ENCODE results near the gene WDPCP.
"Not testable (repeated sequence)": the region's sequence is repeated elsewhere in the genome, so short reads cannot be mapped to it uniquely, and the experiment has no call there.

Gene WDPCP

DNA sequence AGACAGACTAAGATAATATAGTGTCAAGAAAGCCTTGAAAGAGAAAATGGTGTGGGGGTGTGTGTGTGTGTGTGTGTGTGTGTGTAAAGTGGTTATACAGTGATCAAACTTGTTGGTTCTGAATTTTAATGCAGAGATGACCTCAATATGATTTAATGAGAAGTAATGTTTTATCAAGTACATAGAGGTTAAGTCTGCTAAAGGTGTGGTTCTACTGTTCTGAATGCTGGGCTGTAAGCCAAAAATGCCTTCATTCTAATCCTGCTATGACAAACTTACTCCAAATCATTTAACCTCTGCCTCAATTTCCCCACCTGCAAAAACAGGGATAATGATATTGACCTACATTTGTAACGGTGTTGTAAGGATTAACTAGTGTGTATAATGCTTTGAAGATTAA is 87.9 kb downstream of the WDPCP start:
- Mint-ChIP-seq H3K4me1 (ENCODE audit: low read depth) (peaks cover 12% of the 10 kb centered on the region), H3K9me3 (no peaks in the 10 kb centered on the region), H3K27ac (no peak overlapping the region), H3K4me3 (no peak overlapping the region), H3K27me3 (no peaks in the 10 kb centered on the region), H3K36me3 (ENCODE audit: low read depth) (no peaks in the 10 kb centered on the region)
- intact Hi-C loops (cut with micrococcal nuclease) = no loop called here

DNA sequence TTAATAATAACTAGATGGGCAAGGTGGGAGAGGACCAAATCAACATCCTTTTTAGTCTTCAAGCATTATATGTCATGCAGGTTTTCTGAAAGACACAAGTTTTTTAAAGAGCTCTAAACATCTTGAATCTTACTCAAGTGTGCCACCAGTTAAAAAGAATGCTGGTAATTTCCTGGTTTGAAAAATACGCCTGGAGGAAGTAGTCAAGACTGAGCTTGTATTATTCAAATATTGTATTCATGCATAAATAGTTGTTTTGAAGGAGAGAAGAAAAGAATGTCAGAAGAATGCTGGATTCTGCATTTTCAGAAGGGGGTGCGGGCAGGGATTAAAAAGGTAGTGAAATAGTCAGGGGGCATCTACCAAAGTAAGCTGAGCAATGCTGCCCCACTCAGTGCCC is 90.7 kb downstream of the WDPCP start:
- H3K4me3 Mint-ChIP-seq = no peak overlapping the region
- no peak overlapping the region for H3K27ac Mint-ChIP-seq
- intact Hi-C loops (cut with micrococcal nuclease) = no loop called here
- no peaks in the 10 kb centered on the region for H3K9me3 Mint-ChIP-seq
- peaks cover 6% of the 10 kb centered on the region for H3K36me3 Mint-ChIP-seq (ENCODE audit: low read depth)
- no peaks in the 10 kb centered on the region for H3K27me3 Mint-ChIP-seq
- H3K4me1 Mint-ChIP-seq (ENCODE audit: low read depth) = peaks cover 12% of the 10 kb centered on the region

DNA sequence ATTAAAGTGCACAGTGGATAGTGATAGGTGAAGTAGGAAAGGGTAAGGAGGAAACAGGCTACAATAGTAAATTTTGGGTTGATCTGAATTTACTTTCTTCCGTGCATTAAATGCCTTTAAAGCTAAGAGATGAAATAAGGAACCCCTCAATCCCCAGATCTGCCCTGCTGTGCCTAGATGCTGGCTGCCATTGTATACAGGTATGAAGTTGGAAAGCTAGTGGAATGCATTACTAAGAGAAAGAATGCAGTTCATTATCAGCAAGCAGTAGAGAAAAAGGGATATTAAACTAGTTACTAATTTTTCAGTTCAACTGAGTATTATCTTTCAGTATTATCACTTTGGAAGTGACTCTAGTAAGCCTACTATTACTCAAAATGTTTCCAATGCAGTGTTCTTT is 93.3 kb downstream of the WDPCP start:
- no peak overlapping the region for H3K4me3 Mint-ChIP-seq
- H3K36me3 Mint-ChIP-seq (ENCODE audit: low read depth) = peaks cover 14% of the 10 kb centered on the region
- no peak overlapping the region for H3K27ac Mint-ChIP-seq
- H3K4me1 Mint-ChIP-seq (ENCODE audit: low read depth) = peaks cover 12% of the 10 kb centered on the region
- H3K9me3 Mint-ChIP-seq = no peaks in the 10 kb centered on the region
- no peaks in the 10 kb centered on the region for H3K27me3 Mint-ChIP-seq
- intact Hi-C loops (cut with micrococcal nuclease) = no loop called here

DNA sequence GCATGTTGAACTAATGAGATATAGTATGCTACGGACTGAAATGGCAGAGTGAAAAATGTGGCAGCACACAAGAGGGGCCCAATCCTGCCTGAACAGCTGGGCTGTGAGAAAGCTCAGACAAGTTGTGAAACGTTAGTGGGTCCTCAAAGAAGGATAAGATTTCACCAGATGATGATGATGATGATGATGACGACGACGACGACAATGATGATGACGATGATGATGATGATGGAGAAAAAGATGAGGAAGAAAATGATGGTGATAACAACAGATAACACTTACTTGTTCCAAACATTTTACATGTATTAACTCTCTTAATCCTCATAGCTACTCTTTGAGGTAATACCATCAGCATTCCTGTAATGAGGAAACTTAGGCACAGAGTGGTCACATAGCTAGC is 94.2 kb downstream of the WDPCP start:
- intact Hi-C loops (cut with micrococcal nuclease) = no loop called here
- Mint-ChIP-seq H3K9me3 (no peaks in the 10 kb centered on the region), H3K27ac (no peak overlapping the region), H3K36me3 (ENCODE audit: low read depth) (peaks cover 14% of the 10 kb centered on the region), H3K4me3 (no peak overlapping the region), H3K27me3 (no peaks in the 10 kb centered on the region), H3K4me1 (ENCODE audit: low read depth) (peaks cover 12% of the 10 kb centered on the region)

DNA sequence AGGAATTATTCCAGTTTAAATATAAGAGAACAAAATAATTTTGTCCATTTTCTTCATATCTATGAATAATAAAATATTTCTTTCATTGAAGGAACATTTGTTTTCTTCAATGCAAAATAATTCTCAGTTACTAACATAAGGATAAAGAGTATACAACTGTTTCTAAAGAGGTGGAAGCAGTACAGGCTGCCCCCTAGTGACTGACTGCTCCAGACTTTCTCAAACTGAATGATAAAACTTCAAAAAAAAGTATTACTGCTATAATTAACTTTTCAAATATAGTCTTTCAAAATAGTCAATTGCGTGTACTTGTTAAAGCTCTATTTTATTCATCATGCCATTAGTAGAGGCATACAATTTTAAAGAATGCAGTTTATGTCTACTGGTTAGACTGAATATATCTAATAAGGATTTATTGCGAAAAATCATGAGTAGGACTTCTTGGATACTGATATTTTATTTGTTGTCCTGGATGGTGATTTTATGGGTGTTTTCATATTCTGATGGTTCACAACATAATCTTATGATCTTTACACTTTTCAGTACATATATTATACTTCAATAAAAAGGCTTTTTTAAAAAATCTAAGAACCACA is 100.1 kb downstream of the WDPCP start:
- Mint-ChIP-seq H3K4me1 (ENCODE audit: low read depth) (no peaks in the 10 kb centered on the region), H3K27me3 (no peaks in the 10 kb centered on the region), H3K9me3 (no peaks in the 10 kb centered on the region), H3K4me3 (no peak overlapping the region), H3K27ac (no peak overlapping the region), H3K36me3 (ENCODE audit: low read depth) (peaks cover 8% of the 10 kb centered on the region)
- intact Hi-C loops (cut with micrococcal nuclease) = loop anchor here (5.0 kb wide), 1 partner anchor 1031 kb away; no protein-coding TSS in a partner anchor

DNA sequence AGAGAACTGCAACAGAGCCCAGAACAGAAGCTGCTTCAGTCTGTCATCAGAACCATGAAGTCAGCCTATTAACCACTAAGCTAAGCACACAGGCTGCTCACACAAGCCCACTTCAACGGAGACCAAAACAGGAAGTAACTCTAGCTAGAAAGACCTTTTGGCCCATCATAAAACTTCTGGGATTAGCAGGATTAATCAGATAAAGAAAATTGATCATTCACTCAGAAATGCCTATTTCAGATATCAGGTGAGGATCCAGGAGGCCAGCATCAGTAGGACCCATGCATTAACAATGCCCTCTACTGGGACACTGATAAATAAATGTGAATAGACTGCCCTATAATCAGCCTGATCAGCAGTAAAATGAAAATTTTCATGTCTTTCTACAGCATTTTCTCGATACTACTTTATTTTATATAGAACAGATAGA is 101.4 kb downstream of the WDPCP start:
- Mint-ChIP-seq H3K36me3 (ENCODE audit: low read depth) (peaks cover 8% of the 10 kb centered on the region), H3K9me3 (no peaks in the 10 kb centered on the region), H3K27me3 (no peaks in the 10 kb centered on the region), H3K4me3 (no peak overlapping the region), H3K4me1 (ENCODE audit: low read depth) (no peaks in the 10 kb centered on the region), H3K27ac (no peak overlapping the region)
- intact Hi-C loops (cut with micrococcal nuclease) = loop anchor here (5.0 kb wide), 1 partner anchor 1030 kb away; no protein-coding TSS in a partner anchor

DNA sequence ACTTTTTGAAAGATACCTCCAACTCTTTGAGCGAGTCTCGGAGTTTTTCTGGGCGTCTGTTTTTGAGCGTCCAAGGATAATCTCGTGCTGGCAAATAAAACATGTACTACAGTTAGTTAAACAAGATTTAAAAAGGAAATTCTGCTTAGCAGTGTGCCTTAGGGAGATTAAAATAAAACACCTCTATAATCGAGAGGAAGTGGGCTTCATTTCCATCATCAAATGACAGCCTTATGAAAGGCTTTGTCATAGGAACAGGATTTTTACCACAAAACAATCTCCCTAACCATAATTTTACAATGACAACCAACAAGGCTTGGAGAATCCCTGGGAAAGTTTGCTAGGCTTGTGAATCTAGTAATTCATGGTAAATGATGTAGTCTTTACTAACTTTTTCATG is 103.4 kb downstream of the WDPCP start:
- intact Hi-C loops (cut with micrococcal nuclease) = loop anchor here (5.0 kb wide), 1 partner anchor 1028 kb away; no protein-coding TSS in a partner anchor
- H3K27ac Mint-ChIP-seq = no peak overlapping the region
- H3K4me1 Mint-ChIP-seq (ENCODE audit: low read depth) = no peaks in the 10 kb centered on the region

DNA sequence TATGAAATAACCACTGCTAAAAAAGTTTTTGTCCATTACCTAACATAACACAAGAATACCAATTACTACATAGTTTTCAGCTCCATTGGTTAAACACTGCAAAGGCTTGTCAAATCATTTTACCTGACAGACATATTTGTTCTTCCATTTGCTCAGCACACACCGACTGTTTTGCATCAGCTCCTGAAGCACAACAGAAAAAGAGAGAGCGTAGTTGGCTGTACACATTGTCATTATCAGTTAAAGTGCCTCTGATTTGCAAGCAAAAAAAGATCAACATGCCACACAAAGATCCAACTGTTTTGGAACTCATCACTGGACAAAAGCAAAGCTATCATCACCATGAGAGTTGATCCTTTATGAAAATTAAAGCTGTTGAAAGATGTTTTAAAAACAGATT is 103.8 kb downstream of the WDPCP start:
- Mint-ChIP-seq H3K27me3 (no peaks in the 10 kb centered on the region), H3K4me3 (no peak overlapping the region), H3K9me3 (no peaks in the 10 kb centered on the region), H3K36me3 (ENCODE audit: low read depth) (peaks cover 15% of the 10 kb centered on the region), H3K27ac (no peak overlapping the region), H3K4me1 (ENCODE audit: low read depth) (no peaks in the 10 kb centered on the region)
- intact Hi-C loops (cut with micrococcal nuclease) = no loop called here

More for the DNA sequence above, 103.4 kb downstream of the WDPCP start:
- no peaks in the 10 kb centered on the region for H3K9me3 Mint-ChIP-seq
- no peaks in the 10 kb centered on the region for H3K27me3 Mint-ChIP-seq
- peaks cover 15% of the 10 kb centered on the region for H3K36me3 Mint-ChIP-seq (ENCODE audit: low read depth)
- no peak overlapping the region for H3K4me3 Mint-ChIP-seq

DNA sequence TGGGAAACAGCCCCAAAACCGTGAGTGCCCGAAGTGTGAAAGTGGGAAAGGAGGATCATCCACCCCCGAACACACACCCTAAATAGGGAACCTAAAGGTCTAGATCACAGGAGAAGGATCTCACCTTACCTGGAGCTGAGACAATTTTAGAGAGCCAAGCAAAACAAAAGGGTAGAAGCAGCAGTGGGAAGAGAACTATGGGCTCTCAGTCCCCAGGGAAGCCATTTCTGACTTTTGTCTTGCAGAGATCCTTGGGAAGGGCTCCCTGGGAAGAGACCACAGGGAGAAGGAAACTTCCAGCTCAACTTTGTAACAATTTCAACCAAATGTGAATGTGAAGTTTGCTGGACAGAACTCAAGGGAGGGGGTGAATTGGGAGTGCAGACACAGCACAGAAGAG is 110.6 kb downstream of the WDPCP start:
- Mint-ChIP-seq H3K4me3 (no peak overlapping the region), H3K4me1 (ENCODE audit: low read depth) (peaks cover 7% of the 10 kb centered on the region), H3K36me3 (ENCODE audit: low read depth) (peaks cover 21% of the 10 kb centered on the region), H3K9me3 (no peaks in the 10 kb centered on the region), H3K27ac (no peak overlapping the region), H3K27me3 (no peaks in the 10 kb centered on the region)
- intact Hi-C loops (cut with micrococcal nuclease) = no loop called here

DNA sequence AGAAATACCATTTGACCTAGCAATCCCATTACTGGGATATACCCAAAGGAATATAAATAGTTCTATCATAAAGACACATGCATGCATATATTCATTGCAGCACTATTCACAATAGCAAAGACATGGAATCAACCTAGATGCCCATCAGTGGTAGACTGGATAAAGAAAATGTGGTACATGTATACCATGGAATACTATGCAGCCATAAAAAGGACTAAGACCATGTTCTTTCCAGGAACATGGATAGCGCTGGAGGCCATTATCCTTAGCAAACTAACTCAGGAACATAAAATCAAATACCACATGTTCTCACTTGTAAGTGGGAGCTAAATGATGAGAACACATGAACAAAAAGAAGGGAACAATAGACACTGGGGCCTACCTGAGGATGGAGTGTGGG is 119.0 kb downstream of the WDPCP start:
- H3K4me3 Mint-ChIP-seq; H3K27ac Mint-ChIP-seq; H3K27me3 Mint-ChIP-seq; intact Hi-C loops (cut with micrococcal nuclease); H3K4me1 Mint-ChIP-seq (ENCODE audit: low read depth): not testable (repeated sequence)
- H3K36me3 Mint-ChIP-seq (ENCODE audit: low read depth) = peaks cover 24% of the 10 kb centered on the region
- peaks cover 16% of the 10 kb centered on the region for H3K9me3 Mint-ChIP-seq

DNA sequence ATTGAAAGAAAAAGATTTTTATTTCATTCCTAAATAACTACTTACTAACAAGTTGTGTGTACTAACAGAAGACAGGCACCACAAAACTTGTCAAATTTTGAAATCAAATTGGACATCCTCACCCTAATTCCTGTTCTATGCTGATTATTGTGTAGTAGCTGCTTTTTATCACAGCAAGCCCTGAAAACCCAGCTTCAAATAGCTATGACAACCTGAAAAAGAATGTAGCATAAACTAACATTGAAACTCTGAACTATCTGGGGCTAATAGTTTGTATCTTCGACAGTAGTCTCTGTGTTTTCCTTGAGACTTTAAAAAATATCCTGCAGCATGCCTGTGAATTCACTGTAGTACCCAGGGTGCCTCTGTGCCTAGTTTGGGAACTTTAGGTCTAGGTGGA is 122.6 kb downstream of the WDPCP start:
- H3K4me3 Mint-ChIP-seq = no peak overlapping the region
- no peak overlapping the region for H3K27ac Mint-ChIP-seq
- intact Hi-C loops (cut with micrococcal nuclease) = no loop called here
- H3K36me3 Mint-ChIP-seq (ENCODE audit: low read depth) = peaks cover 55% of the 10 kb centered on the region
- H3K4me1 Mint-ChIP-seq (ENCODE audit: low read depth) = peaks cover 6% of the 10 kb centered on the region
- peaks cover 50% of the 10 kb centered on the region for H3K9me3 Mint-ChIP-seq
- H3K27me3 Mint-ChIP-seq = no peaks in the 10 kb centered on the region

DNA sequence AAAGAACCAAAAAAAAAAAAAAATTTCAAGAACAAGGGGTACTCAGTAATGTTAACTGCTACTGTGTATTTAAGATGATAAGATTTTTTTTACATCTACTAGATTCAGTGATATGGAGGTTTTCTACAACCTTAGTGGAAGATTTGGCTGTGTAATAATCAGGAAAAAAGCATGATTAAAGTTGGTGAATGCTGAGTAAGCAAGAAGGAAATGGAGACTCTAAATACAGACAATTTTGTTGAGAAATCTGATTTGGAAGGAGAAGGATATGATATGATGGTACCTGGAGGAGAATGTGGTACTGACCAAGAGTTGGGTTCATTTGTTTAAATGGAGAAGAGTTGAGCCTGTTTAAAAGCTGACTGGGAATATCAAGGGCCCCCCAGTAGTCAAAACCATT is 125.1 kb downstream of the WDPCP start:
- intact Hi-C loops (cut with micrococcal nuclease) = no loop called here
- Mint-ChIP-seq H3K4me1 (ENCODE audit: low read depth) (peaks cover 6% of the 10 kb centered on the region), H3K9me3 (peaks cover 50% of the 10 kb centered on the region), H3K27me3 (no peaks in the 10 kb centered on the region), H3K36me3 (ENCODE audit: low read depth) (peaks cover 45% of the 10 kb centered on the region), H3K4me3 (no peak overlapping the region), H3K27ac (no peak overlapping the region)

DNA sequence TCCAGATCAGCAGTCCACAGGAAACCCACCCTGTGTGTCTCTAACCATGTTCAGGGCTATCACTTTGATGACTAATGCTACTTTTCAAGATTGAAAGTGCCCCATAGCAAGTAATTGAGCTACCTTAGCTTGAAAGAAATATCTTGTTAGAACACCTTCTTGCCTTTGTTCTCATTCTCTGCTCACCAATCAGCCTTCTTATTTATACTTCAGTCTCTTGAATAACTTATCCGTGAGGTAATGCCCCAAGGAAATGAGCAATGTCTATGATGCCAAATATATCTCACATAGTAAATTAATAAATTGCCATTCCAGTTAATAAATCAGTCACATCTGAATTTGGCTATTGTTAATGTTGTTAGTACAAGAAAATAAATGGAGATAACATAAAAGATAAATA is 141.6 kb downstream of the WDPCP start:
- no peak overlapping the region for H3K4me3 Mint-ChIP-seq
- H3K27me3 Mint-ChIP-seq = no peaks in the 10 kb centered on the region
- no peak overlapping the region for H3K27ac Mint-ChIP-seq
- H3K9me3 Mint-ChIP-seq = peaks cover 7% of the 10 kb centered on the region
- no peaks in the 10 kb centered on the region for H3K4me1 Mint-ChIP-seq (ENCODE audit: low read depth)
- peaks cover 7% of the 10 kb centered on the region for H3K36me3 Mint-ChIP-seq (ENCODE audit: low read depth)
- intact Hi-C loops (cut with micrococcal nuclease) = no loop called here

DNA sequence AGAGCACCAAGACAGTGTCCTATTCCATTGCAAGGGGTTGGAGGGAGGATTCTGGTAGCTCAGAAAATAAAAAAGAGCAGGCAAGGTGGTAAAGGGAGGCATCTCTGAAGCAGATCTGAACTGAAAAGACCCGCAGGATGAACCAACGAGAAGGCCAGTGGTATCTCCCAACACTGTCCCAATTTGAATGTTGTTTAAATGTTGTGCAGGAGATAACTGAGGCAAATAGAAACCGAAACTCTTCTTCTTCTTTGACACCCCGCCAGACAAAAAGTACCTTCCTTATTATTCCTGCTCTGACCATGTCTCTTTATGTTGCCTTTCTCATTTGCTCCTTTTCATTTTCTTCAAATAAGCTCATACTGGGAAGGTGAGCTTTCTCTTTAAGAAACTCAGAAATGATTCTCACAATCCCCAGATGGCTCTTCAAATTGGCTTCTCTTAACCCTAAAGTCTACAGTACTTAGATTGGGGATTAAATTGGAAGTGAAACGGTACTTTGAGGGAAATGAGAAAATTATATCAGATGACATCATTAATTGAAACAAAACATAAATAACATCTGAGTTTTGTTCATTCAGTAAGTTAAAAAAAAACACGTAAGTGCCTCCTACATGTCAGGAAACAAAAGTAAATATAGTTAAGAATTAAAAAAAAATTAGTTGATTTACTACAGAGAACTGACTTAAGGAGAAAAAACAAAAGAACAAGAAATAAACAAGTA is 143.6 kb downstream of the WDPCP start:
- H3K9me3 Mint-ChIP-seq = peaks cover 7% of the 10 kb centered on the region
- H3K27ac Mint-ChIP-seq = peak overlapping the region; percentile 0
- H3K27me3 Mint-ChIP-seq = no peaks in the 10 kb centered on the region
- no peak overlapping the region for H3K4me3 Mint-ChIP-seq
- no peaks in the 10 kb centered on the region for H3K4me1 Mint-ChIP-seq (ENCODE audit: low read depth)
- intact Hi-C loops (cut with micrococcal nuclease) = no loop called here
- peaks cover 7% of the 10 kb centered on the region for H3K36me3 Mint-ChIP-seq (ENCODE audit: low read depth)

DNA sequence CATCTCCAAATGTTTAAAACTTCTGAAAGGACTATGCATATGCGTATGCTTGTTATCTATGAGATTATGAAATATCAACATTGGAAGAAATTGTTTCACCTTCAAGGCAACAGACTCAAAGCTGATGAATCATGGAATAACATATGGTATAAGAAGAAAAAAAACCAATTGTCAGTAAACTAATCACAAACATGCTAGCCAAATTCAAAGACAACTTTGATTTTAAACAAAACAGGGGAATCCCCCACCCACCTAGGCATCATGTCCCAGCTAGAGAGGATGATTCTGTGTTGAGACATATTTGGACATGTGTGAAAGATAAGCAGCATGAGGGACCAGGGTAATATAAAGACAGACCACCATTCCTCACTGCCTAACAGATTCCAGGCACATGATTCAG is 147.7 kb downstream of the WDPCP start:
- no peaks in the 10 kb centered on the region for H3K4me1 Mint-ChIP-seq (ENCODE audit: low read depth)
- intact Hi-C loops (cut with micrococcal nuclease) = no loop called here

More for the DNA sequence above, 147.7 kb downstream of the WDPCP start:
- H3K27me3 Mint-ChIP-seq = no peaks in the 10 kb centered on the region
- no peak overlapping the region for H3K4me3 Mint-ChIP-seq
- no peaks in the 10 kb centered on the region for H3K9me3 Mint-ChIP-seq
- H3K36me3 Mint-ChIP-seq (ENCODE audit: low read depth) = no peaks in the 10 kb centered on the region
- H3K27ac Mint-ChIP-seq = no peak overlapping the region
